Transverse colon (tissue), 4 donors: ENCODE results near the gene TTLL4. TPM values are rescaled to one million over a fixed set of nuclear protein-coding genes. Genes with fewer than 3 reads are reported as not detected.

Source experiments
- DNase-seq: peaks from one replicate; pipeline ENCODE4 v3.0.0-alpha.2; 2019
- H3K27ac ChIP-seq, 4 donors: fragments of 200-600 bp; sonication (generic); 2 replicates each; pipeline ENCODE4 v1.5.1; 2016 to 2018; ENCODE audit warnings: inconsistent platforms in 4 of 4
- H3K27me3 ChIP-seq: fragments of 200-600 bp; sonication (generic); 2 replicates; pipeline ENCODE4 v1.5.1; 2017; ENCODE audit warnings: inconsistent platforms
- H3K36me3 ChIP-seq, 4 donors: fragments of 200-600 bp; sonication (generic); 2 replicates each; pipeline ENCODE4 v1.5.1; 2017 to 2019; ENCODE audit warnings: inconsistent platforms in 4 of 4
- H3K4me1 ChIP-seq, 4 donors: fragments of 200-600 bp; sonication (generic); 2 replicates each; pipeline ENCODE4 v1.5.1; 2017 to 2020; ENCODE audit warnings: inconsistent platforms in 4 of 4
- H3K4me3 ChIP-seq, 4 donors: fragments of 200-600 bp; sonication (generic); 1 replicate in 1 of 4; 2 replicates in 3 of 4; pipeline versions ENCODE4 v1.5.1 to v1.6.1; 2017 to 2019; ENCODE audit warnings: inconsistent platforms in 4 of 4
- H3K9me3 ChIP-seq, 2 donors: fragments of 200-600 bp; sonication (generic); 2 replicates each; pipeline ENCODE4 v1.5.1; 2017 to 2019; ENCODE audit warnings: inconsistent platforms in 2 of 2
- EP300 ChIP-seq: sonication (generic); formaldehyde crosslinking; IDR thresholded peaks from one replicate; pipeline ENCODE4 v1.6.1; 2017; ENCODE audit warnings: antibody characterized with exemption, low read depth
- POLR2A ChIP-seq: fragments of 450-650 bp; IDR thresholded peaks from one replicate; pipeline ENCODE4 v1.6.1; 2016; ENCODE audit warnings: antibody characterized with exemption, mild to moderate bottlenecking, moderate library complexity
- POLR2AphosphoS5 ChIP-seq, 3 donors: sonication (generic); formaldehyde crosslinking; IDR thresholded peaks; one replicate each; pipeline ENCODE4 v1.6.1; 2016; ENCODE audit warnings: antibody characterized with exemption in 3 of 3
- WGBS, 2 donors: methylation state at CpG; one replicate each; pipeline ENCODE4 v1.1.5; 2018; ENCODE audit warnings: low coverage in 1 of 2; 5-methylcytosine and 5-hydroxymethylcytosine counted together
- in situ Hi-C, 4 donors: fragments of 200-750 bp; cut with MboI; loops; one replicate each; pipeline versions ENCODE4 v1.15.0 to v1.15.1; 2017; ENCODE audit warnings: low sequenced_read_pairs in 3 of 4, low pct_ligation_motif_present in 1 of 4, low pct_unique_long_range_greater_than_20kb in 1 of 4
- intact Hi-C: fragments of 100-400 bp; cut with DNase I; formaldehyde crosslinking; loops from one replicate; pipeline ENCODE4 v1.15.1; 2023; ENCODE audit warnings: low total_unique reads
- total RNA-seq, 4 donors: library from RNA; depleted of rRNA; stranded (reverse); fragments of >200 nt; gene quantifications; one replicate each; pipeline ENCODE4 v1.1.0, GENCODE V29; 2016
- TF ChIP-seq, protein P1 (sequence below), 5 experiments: fragments of 200-600 bp in 3 of 5; fragments of 450-650 bp in 2 of 5; sonication (generic) in 3 of 5; IDR thresholded peaks; 1 replicate in 2 of 5; 2 replicates in 3 of 5; pipeline ENCODE4 v1.5.1; 2016 to 2017; ENCODE audit warnings: antibody characterized with exemption in 5 of 5, inconsistent platforms in 3 of 5, mild to moderate bottlenecking in 2 of 5, moderate library complexity in 1 of 5

The TTLL4 gene
- total RNA-seq, 4 donors from 2014 or later: 6.0 to 26.0 (median 15.9) TPM

DNA sequence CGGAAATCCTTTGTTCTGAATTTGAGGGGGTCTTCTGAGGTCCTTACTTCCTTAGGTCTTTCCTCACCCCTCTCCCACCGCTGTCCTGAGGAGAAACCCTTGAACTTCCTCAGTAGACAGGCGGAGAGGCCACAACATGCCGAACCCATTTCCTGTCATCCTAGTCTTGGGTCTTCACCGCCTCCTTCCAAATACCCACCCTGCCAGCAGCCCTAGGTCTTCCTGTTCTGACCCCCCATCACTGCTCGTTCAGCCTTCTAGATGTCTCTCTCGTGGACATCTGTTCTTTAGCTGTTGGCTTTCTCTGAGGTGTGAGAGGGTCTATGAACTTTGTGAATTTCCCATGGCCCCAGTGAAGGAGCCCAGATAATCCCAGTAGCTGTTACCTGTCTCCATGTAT is 44.1 kb downstream of the TTLL4 start:
- in situ Hi-C loops: no loop called here
- peaks cover 0 to 40% (median 7%) of the 10 kb centered on the region in 4 donors for H3K36me3 ChIP-seq
- no peak overlapping the region for H3K4me3 ChIP-seq
- H3K9me3 ChIP-seq: no peaks in the 10 kb centered on the region
- WGBS, 2 donors: 94% methylated on average over 7 of the region's 7 CpGs; no CpG with 5 or more reads in 1 of the 2 donors
- DNase-seq: no peak
- no peaks in the 10 kb centered on the region for H3K4me1 ChIP-seq
- no peak overlapping the region for H3K27ac ChIP-seq
- H3K27me3 ChIP-seq: no peaks in the 10 kb centered on the region
- intact Hi-C loops: no loop called here
- TF ChIP-seq, protein P1, sequence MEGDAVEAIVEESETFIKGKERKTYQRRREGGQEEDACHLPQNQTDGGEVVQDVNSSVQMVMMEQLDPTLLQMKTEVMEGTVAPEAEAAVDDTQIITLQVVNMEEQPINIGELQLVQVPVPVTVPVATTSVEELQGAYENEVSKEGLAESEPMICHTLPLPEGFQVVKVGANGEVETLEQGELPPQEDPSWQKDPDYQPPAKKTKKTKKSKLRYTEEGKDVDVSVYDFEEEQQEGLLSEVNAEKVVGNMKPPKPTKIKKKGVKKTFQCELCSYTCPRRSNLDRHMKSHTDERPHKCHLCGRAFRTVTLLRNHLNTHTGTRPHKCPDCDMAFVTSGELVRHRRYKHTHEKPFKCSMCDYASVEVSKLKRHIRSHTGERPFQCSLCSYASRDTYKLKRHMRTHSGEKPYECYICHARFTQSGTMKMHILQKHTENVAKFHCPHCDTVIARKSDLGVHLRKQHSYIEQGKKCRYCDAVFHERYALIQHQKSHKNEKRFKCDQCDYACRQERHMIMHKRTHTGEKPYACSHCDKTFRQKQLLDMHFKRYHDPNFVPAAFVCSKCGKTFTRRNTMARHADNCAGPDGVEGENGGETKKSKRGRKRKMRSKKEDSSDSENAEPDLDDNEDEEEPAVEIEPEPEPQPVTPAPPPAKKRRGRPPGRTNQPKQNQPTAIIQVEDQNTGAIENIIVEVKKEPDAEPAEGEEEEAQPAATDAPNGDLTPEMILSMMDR (IDR thresholded peaks at IDR 0.05): no peak
- TF ChIP-seq POLR2AphosphoS5 (IDR thresholded peaks at IDR 0.05): no peak
- no peak for TF ChIP-seq EP300
- no peak for TF ChIP-seq POLR2A

DNA sequence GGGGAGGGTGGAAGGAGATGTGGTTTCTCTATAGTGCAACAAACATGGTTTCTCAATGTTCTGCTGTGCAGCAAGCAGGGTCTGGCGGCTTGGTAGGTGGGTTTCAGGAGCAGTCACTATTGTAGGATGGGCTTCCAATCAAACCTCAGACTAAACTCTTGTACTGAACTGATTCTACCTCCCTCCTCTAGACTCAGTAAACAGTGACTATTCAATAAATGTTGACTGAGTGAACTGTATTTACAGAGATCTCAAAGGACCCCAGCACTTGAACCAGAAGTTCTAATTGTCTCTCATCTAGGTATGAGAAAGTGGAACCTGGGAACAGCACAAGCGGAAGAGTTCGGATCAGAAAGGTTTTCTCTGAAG is 44.5 kb downstream of the TTLL4 start:
- H3K4me3 ChIP-seq: no peak overlapping the region
- intact Hi-C loops: no loop called here
- H3K27ac ChIP-seq: no peak overlapping the region
- H3K9me3 ChIP-seq: no peaks in the 10 kb centered on the region
- WGBS, 2 donors: 98 to 100% methylated on average over 2 to 3 of the region's 3 CpGs
- DNase-seq: no peak
- TF ChIP-seq, protein P1 (IDR thresholded peaks at IDR 0.05): no peak
- TF ChIP-seq POLR2AphosphoS5 (IDR thresholded peaks at IDR 0.05): no peak
- in situ Hi-C loops: no loop called here
- H3K36me3 ChIP-seq: peaks cover 0 to 36% (median 5%) of the 10 kb centered on the region in 4 donors
- H3K27me3 ChIP-seq: no peaks in the 10 kb centered on the region
- no peaks in the 10 kb centered on the region for H3K4me1 ChIP-seq

DNA sequence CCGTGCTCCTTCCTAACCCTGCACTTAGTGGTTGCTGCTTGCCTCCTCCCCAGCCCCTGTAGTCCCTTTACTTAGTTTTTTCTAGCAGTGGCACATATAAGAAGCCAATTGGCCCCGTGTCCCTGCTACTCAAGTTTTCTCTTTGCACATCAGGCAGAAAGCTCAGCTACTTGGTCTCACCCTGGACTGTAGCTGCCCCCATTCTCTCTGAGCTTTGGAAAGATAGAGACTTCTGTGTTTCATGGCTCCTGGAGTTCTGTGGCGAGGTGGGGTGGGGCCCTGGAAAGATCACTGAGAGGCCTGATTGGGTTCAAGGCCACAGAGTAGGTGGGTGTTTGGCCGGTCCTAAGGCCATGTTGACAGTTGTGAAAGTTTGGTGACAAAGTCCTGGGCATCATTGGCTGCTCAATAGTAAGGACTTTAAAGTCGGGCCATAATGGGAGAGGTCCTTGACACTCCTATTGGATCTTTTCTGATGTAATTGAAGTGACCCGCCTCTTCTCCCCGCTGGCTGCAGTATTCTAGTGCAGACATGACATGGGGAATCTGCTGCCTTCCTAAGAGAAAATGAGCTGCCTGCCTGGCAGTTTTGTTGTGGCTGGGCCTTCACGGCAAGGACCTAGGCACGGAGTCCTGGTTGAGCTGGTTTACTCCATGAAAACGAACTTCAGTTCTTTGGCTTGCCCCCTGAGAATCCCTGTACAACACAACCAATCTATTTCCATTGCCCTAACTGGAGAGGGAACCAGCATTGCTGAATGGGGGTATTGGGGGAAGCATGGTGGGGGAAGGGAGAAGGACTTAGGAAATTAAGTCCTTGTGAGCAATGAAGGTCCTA is 45.2 kb downstream of the TTLL4 start:
- TF ChIP-seq, protein P1 (IDR thresholded peaks at IDR 0.05): no peak
- TF ChIP-seq POLR2AphosphoS5 (IDR thresholded peaks at IDR 0.05) (no peak), EP300 (no peak), POLR2A (no peak)
- peaks cover 0 to 29% (median 2%) of the 10 kb centered on the region in 4 donors for H3K36me3 ChIP-seq
- intact Hi-C loops: no loop called here
- H3K27ac ChIP-seq: no peak overlapping the region
- no peak overlapping the region for H3K4me3 ChIP-seq
- no peaks in the 10 kb centered on the region for H3K4me1 ChIP-seq
- DNase-seq: no peak
- 95 to 100% methylated on average over 1 to 10 of the region's 10 CpGs for WGBS, 2 donors
- H3K9me3 ChIP-seq: no peaks in the 10 kb centered on the region
- in situ Hi-C loops: no loop called here
- no peaks in the 10 kb centered on the region for H3K27me3 ChIP-seq

DNA sequence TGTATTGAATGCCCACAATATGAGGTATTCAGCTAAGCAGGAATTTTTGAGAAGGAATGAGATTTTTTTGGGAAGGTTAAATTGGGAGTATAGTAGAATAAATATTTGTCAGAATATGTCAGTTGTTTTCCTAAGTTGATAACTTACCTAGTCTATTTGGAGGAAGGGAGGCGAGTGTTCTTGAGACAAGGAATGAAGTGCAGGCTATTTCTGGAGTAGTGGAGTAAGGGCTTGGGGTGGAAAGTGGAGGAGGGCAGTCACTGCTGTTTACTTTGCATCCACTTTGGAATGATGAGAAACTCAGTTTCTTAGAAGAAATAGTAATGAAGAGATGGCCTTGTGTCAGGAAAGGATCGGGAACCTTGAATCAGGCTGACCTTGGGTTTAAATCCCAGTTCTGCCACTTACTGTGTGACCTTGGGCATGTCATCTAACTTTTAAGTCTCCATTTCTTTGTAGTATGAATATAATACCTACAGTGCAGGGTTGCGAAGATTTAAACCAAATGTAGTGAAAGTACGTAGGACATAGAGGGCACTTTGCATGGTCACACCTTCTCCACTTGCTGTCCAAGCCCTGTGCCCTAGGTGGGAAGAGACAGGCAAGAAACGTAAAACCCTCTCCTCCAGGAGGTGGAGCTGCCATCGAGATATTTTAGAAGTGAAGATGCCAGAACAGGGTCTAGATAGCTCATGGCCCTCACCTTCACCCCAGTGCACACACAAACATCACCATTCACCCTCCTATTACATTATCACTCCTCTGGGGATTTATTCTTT is 46.2 kb downstream of the TTLL4 start:
- Histone ChIP-seq H3K4me3 (no peak overlapping the region), H3K27ac (no peak overlapping the region), H3K36me3 (peaks cover 0 to 21% (median 2%) of the 10 kb centered on the region in 4 donors), H3K9me3 (no peaks in the 10 kb centered on the region), H3K4me1 (no peaks in the 10 kb centered on the region), H3K27me3 (no peaks in the 10 kb centered on the region)
- no peak for DNase-seq
- in situ Hi-C loops: no loop called here
- TF ChIP-seq POLR2A (no peak), EP300 (no peak), POLR2AphosphoS5 (IDR thresholded peaks at IDR 0.05) (no peak)
- TF ChIP-seq, protein P1 (IDR thresholded peaks at IDR 0.05): no peak
- intact Hi-C loops: no loop called here
- WGBS, 2 donors: 84 to 85% methylated on average over 6 of the region's 6 CpGs
